HG03457 (cell line): ENCODE measurements around the gene SUPT3H.
"Not testable (repeated sequence)": the region's sequence is repeated elsewhere in the genome, so short reads cannot be mapped to it uniquely, and the experiment has no call there.

Source experiments
- ATAC-seq: cut with Tn5 transposase; IDR thresholded peaks from one replicate; pipeline ENCODE4 v1.9.1; 2021; ENCODE audit warnings: moderate number of reproducible peaks; ENCODE audit not compliant: unreplicated experiment

The SUPT3H gene

DNA sequence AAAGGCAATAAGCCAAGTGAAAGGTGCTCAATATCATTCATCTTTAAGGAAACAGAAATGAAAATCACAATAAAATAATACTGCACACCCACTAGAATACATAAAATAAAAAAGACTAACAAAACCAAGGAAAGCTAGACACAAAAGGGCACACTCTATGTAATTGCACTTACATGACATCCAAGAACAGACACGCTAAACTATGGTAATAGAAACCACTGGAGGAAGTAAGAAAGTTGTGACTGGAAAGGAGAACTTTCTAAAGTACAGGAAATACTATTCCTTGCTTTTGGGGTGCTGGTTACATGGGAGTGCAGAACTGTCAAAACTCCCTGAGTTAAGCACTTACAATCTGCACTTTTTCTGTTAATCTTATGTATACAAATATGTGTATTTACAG lies 303.3 kb downstream of the SUPT3H start:
- no peak for ATAC-seq

DNA sequence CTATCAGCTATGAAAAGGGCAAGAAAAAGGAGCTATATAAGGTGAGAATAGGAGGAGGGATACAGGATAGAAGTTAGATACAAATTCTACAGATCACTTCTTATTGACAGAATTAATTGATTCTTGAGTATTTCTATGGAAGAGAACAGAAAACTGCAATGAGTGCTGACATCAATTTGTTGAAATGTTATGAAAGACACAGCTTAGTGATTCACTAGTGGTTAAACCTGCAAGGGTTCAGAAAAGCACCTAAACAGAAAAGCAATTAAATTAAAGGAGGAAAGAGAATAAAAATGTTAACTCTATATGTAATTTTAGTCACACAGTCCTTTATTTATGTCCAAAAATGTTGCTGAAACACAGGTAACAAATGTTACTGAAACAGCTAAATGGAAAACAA lies 304.0 kb downstream of the SUPT3H start:
- no peak for ATAC-seq

DNA sequence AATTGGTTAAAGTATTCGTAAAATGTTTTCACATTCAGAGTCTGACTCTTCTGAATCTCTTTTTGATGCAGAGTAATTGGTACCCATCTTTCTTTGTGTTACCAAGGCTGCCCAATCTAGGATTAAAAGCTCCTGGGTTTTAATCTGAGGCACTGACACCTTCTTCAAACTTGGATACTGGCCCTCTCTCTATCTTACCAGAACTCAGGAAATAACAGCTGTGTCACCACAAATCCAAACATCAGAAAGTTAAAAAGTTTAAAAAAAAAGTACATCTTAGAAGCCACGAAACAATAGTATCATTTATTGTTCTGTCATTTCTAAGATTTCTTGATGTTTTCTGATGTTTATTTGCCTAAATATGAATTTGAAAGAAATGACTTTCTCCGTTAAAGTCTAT lies 305.1 kb downstream of the SUPT3H start:
- ATAC-seq, result no peak

DNA sequence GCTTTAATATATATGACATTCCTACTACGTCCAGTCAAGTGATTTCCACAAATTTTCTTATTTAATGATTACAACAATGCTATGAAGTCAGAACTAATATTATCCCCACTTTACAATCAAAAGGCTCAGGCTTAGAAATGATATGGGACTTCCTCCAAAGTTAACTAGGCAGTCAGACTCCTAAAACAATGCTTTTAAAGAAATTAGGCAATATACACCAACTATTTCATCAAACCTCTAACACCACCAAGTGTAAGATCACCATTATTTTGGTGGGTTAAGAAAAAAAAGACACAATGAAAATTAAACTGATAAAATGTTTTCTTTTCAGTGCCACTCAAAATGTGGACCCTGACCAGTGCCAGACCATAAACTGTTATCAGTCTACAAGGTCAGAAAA lies 305.7 kb downstream of the SUPT3H start:
- no peak for ATAC-seq

DNA sequence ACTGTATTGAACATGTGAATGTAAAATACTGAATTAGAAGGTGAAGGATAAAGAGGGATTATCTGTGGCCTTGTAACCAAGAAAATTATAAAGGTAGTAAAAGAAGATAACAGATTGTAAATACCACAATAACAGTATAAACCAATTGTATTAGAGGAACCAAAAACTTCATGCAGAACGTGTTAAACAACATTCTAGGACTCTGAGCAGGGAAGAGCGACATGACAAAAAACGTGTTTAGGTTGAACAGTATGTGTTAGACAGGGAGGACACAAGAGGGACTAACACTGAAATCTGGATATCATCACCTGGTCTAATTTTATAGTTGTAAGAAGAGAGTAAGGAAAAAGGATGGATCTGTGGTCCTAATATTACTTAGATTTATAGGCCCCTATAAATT lies 308.6 kb downstream of the SUPT3H start:
- no peak for ATAC-seq

DNA sequence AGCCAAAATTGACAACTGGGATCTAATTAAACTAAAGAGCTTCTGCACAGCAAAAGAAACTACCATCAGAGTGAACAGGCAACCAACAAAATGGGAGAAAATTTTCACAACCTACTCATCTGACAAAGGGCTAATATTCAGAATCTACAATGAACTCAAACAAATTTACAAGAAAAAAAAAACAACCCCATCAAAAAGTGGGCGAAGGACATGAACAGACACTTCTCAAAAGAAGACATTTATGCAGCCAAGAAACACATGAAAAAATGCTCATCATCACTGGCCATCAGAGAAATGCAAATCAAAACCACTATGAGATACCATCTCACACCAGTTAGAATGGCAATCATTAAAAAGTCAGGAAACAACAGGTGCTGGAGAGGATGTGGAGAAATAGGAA lies 310.3 kb downstream of the SUPT3H start:
- not testable (repeated sequence) for ATAC-seq

DNA sequence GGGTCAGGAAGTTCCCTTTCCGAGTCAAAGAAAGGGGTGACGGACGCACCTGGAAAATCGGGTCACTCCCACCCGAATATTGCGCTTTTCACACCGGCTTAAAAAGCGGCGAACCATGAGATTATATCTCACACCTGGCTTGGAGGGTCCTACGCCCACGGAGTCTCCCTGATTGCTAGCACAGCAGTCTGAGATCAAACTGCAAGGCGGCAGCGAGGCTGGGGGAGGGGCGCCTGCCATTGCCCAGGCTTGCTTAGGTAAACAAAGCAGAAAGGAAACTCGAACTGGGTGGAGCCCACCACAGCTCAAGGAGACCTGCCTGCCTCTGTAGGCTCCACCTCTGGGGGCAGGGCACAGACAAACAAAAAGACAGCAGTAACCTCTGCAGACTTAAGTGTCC lies 315.1 kb downstream of the SUPT3H start:
- ATAC-seq, result not testable (repeated sequence)

DNA sequence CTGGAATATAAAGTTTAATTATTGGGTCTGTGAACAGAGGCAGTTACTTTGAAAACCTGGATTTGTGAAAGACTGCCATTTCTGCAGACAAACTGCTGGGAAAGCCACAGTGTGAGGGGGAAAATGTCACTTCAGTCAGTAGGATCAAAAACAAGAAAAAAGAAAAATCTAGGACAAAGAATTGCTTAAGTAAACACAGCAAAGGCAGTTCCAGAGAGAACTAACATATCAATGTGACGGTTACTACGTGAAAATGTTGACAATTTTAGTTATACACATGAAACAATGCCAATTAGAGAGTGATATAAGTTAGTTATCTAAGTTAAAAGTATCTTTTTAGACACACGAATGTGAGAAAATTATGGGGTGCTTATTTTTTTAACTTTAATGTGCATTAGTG lies 320.0 kb downstream of the SUPT3H start:
- no peak for ATAC-seq

DNA sequence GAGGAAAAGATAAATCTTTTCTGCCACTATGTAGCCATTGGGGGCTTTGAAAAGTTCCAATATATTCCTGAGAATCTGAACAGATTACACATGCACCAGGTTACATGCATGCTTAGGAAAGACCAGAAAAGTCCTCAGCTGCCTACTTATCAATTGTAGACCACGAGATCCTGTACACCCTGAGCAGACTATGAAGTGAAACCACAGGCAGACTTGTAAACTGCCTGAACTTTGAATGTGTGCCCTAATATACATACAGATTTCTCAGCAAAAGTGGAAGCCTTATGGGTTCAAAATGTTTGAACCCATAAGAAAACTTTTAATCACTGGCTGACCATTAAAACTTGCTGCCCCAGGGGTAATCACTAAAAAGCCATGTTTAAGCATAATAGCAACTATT lies 323.1 kb downstream of the SUPT3H start:
- no peak for ATAC-seq

DNA sequence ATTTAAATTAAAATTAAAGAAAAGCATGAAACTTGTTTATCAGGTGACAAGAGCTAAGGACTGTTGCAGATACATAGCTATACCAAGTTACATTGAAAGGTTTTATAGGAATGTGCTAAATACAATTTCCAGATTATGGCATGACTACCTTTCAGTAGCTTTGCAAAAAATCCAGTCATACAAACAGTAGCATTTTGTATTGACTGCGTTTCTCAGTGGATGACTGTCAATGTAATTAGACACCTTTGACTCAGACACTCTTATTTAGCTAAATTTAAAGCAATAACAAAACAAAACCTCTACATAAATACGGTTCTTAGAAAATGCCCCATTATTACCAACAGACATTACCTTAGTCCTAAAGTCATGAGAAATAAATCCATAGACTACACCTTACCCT lies 325.4 kb downstream of the SUPT3H start:
- ATAC-seq, result no peak

DNA sequence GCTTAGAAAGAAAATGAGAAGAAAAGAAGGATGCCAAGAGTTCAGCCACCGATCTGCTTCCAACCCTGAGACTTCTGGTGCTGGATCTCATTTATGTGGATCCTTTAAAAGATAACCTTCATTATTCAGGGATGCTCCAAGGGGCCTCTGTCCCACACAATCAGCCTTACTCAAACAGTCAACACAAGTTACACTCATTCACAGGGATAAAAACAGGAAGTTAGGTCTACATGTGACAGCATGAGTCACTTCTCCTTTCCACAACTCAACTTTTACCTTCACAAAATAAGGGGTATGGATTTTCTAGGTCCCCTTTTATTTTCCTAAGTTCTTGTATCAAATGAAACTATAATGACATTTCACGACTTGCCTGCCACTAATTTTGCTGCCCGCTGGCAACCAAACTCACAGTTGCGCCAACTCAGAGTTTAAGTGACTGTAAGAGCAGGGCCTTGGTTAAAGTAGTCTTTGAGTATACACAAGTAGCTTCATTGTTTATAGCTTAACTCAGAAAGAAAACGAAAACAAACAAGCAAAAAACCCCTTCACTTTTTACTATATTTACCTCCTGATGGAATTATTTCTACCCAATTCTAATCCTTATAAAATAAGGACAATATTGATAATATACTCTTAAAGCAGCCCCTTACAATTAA lies 328.4 kb downstream of the SUPT3H start:
- ATAC-seq, result no peak

DNA sequence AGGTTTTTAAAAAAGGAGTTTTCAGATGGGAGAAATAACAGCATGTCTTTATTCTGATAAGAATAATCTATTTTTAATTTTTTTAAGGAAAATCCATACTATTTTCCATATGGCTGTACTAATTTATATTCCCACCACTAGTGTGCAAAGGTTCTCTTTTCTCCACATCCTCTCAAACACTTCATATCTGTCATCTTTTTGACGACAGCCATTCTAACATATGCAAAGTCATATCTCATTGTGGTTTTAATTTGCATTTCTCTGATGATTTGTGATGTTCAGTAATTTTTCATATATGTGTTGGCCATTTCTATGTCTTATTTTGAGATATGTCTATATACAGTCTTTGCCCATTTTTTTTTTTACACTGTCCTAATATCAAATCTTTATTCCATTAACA lies 330.2 kb downstream of the SUPT3H start:
- no peak for ATAC-seq

DNA sequence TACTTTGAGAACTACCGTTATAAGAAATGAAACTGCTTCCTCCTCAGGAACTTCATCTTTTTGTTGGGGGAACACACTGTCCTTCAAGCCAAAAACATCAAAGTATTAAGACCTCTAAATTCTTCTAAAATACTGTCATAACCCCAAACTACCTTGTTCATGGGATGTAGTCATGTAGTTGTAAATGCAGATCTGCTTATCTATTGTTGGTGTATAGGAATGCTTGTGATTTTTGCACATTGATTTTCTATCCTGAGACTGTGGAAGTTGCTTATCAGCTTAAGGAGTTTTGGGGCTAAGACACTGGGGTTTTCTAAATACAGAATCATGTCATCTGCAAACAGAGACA lies 332.5 kb downstream of the SUPT3H start:
- ATAC-seq, result no peak

DNA sequence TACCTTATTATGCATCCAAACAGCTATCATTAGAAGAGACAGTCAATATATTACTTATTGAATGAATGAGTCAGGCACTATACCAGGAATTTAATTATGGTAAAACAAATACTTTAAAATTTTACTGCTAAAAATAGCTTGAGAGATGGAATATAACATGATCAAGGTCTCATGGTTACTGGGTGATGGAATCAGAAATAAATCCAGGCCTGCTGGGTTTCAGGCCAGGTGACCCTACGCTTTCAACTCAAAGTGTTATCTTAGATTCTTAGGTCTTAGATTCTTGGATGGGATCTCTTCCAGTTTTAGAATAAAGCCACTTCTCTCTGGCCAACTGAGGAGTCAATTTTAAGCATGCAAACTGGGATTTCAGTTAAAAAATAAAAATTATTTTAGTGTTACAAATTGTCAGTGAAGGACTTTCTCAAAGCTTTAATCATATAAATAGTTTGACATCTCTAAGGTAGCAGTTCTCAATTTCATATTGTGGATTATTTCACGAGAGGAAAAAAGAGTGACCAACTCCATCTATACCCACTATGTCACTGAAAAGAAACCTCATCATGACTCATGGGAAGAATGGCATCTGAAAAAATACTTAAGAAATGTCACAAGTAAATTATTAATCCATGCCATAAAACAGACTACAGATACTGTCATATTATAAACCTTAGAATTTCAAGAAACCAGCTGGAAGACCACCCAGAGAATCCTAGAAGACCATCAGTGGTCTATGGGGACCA lies 333.1 kb downstream of the SUPT3H start:
- ATAC-seq, result no peak

DNA sequence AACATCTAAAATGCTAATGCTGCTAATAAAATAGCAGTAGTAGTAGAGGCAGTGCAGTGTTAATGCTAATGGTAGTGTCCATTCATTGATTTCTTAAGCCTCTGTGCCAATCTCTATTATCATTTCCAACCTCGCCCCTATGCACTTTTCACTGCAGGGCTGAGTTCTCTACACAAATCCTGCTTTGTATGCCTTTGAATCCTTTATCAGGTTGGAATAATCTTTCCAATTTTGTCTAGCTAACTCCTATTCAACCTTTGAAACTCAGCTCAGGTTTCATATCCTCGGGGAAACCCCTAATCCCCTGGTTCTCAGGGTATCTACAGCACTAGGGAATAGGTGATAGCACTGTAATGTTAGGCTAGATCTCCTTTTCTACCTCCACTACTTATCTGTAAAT lies 333.6 kb downstream of the SUPT3H start:
- ATAC-seq, result no peak

DNA sequence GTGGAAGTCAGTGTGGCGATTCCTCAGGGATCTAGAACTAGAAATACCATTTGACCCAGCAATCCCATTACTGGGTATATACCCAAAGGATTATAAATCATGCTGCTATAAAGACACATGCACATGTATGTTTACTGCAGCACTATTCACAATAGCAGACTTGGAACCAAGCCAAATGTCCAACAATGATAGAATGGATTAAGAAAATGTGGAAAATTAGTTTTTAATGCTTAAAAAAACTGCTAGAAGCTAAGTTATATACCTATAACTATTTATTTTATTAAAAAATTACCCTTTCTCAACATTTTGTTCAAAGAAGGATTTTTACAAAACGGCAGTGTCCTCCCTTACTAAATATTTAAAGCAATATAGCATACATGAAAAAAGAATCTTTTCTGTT lies 335.1 kb downstream of the SUPT3H start:
- not testable (repeated sequence) for ATAC-seq

DNA sequence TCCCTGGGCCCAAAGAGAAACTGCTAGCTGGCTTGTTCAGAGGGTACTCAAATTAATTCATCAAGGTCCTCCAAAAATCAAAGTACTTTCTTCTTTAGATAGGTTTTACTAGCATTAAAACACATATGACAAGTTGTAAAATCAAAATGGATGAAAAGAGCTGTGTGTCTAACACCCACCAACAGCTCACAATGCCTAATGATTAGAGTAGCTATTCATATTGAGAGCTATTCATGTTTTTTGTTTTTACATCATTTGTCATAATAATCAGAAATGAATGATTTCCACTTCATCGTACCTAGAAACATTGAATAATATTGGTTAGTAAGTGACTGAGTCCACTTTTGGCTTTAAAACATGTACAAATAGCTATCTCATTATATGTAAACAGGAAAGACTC lies 339.5 kb downstream of the SUPT3H start:
- ATAC-seq, result no peak

DNA sequence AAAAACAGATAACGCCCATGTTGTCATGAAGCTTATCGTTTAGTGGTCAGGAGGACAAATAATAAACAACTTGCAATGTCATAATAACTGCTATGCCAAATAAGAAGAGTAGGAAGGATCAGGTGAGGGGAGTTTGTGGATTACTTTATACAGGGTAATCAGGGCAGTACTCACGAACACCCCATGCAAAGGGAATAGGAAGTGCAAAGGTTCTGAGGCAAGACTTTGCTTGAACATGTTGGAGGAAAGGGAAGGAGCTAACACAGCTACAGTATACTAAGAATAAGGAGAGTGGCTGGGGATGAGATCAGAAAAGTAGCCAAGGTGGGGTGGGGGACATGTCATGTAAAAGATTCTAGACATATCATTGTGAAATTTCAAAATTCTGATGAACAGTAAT lies 341.6 kb downstream of the SUPT3H start:
- no peak for ATAC-seq

DNA sequence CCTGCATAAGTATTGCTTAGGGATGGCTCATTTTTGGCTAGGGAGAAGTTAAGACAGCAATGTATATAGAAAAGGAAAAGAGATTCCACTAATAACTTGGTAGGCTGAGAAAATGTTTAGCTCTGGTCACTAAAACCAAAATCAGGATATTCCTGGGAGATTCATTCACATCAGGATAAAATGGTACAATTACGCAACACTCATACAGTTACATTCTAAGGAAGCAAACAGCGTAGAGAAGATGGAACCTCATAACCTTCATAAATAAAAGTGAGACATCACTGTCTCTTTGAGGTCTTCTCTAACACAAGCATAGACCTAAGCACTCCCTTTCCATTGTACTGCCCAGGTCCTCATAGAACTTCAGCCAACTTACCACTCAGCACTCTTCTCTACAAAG lies 345.3 kb downstream of the SUPT3H start:
- ATAC-seq, result no peak

DNA sequence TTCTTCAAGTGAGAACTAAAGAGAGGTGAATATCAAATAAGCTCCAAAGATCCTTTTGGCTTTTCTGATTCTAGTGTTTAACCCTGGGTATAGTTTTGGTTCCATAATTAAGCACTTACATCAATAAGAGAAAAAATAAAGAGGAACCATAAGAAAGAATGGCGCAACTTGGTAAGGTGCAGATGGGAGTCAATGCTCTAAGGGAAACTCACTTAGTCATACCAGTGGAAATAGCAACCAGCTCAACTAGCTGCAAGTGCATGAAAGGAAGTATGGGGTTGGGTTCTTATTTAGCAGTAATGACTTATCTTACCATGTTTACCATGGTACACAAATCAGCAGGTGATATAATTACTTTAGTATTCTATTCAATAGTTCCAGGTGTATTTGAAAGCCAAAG lies 346.1 kb downstream of the SUPT3H start:
- no peak for ATAC-seq

DNA sequence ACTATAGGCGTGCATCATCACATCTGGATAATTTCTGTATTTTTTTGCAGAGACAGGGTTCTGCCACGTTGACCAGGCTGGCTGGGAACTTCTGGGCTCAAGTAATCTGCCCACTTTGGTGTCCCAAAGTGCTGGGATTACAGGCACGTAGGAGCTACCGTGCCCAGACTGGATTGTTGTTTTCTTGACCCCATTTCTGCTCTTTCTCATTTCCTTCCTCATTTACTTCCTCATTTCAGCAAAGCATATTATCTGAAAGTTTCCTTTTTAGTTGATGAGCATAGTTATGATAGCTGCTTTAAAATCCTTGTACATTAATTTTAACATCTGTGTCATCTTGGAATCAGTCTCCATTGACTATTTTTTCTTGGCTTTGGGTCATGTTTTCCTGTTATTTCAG lies 350.6 kb downstream of the SUPT3H start:
- no peak for ATAC-seq

DNA sequence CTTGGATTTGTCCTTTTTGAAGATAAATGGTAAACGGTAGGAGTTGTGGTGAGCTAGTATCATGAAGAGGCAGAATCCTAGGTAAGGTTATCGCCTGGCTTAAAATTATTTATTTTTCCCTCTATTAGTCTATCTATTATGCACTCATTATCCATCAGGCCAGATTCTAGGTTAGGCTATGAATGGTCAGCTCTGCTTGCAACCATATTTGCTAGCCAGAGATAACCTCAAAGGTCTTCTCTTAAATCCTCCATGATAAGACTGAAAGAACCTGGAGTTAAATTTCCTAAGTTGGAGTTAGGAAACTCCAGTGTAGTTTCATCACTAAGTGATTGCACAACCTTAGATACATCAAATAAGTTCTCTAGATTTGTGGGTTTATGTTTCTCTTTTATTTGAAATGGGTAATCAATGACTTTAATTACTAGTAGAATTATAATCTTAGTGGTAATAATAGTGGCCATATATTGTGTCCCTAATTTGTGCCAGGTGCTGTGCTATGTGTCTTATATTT lies 351.7 kb downstream of the SUPT3H start:
- ATAC-seq, result no peak

DNA sequence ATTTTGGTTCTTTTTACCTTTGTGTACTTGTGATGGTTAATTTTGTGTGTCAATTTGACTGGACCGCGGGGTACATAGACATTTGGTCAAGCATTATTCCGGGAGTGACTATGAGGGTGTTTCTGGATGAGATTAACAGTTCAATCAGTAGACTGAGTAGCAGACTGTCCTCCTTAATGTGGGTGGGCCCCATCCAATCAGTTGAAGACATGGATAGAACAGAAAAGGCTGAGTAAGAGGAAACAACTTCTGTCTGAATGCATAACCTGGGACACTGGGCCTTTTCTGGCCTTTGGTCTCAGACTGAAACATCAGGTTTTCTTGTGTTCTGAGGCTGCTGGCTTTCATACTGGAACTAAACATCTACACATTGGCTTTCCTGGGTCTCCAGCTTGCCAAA lies 353.1 kb downstream of the SUPT3H start:
- ATAC-seq, result no peak
